ENCODE results near the gene NOL4.

- TF ChIP-seq POLR2A (IDR thresholded peaks at IDR 0.05), result no peak
- no peak for TF ChIP-seq POLR2AphosphoS5 (IDR thresholded peaks at IDR 0.05)
Observed at GRCh38 chr18:34225218-34225553, 473 bp upstream of the NOL4 start.

Data from transverse colon (tissue), 3 donors.